Fibroblast of skin of right quadriceps (primary cell): ENCODE measurements around the gene CTXND1.
A peak's percentile ranks its signal among the peaks of the same experiment; 100 is the strongest.
"Not testable (repeated sequence)": the region's sequence is repeated elsewhere in the genome, so short reads cannot be mapped to it uniquely, and the experiment has no call there.

Source experiments
- DNase-seq: peaks from one replicate; pipeline ENCODE4 v3.0.0-alpha.2; 2013

CTXND1 gene

GRCh38 chr15:80252121-80252518, at the start of gene CTXND1:
TSS of gene CTXND1 (minus strand) at chr15:80252213. CDS start at chr15:80201949, 50,264 bp downstream.
- no peak for DNase-seq

GRCh38 chr15:80301472-80301871, 49.5 kb upstream of the CTXND1 start:
- DNase-seq: no peak

- not testable (repeated sequence) for DNase-seq
Observed at GRCh38 chr15:80295777-80296176, 43.8 kb upstream of the CTXND1 start.

GRCh38 chr15:80292079-80292478, 40.1 kb upstream of the CTXND1 start:
- no peak for DNase-seq

GRCh38 chr15:80290891-80291290, 38.9 kb upstream of the CTXND1 start:
- not testable (repeated sequence) for DNase-seq

- no peak for DNase-seq
Observed at GRCh38 chr15:80289528-80290495, 37.8 kb upstream of the CTXND1 start.

GRCh38 chr15:80288131-80288530, 36.1 kb upstream of the CTXND1 start:
- no peak for DNase-seq

GRCh38 chr15:80286055-80286454, 34.0 kb upstream of the CTXND1 start:
- DNase-seq: no peak

- no peak for DNase-seq
Observed at GRCh38 chr15:80285379-80285778, 33.4 kb upstream of the CTXND1 start.

- DNase-seq: no peak
Observed at GRCh38 chr15:80283531-80283930, 31.5 kb upstream of the CTXND1 start.

GRCh38 chr15:80277147-80277546, 25.1 kb upstream of the CTXND1 start:
- DNase-seq: no peak

- DNase-seq: peak; percentile 25
Observed at GRCh38 chr15:80275961-80276360, 23.9 kb upstream of the CTXND1 start.

- no peak for DNase-seq
Observed at GRCh38 chr15:80274996-80275395, 23.0 kb upstream of the CTXND1 start.

GRCh38 chr15:80274554-80274953, 22.5 kb upstream of the CTXND1 start:
- no peak for DNase-seq

GRCh38 chr15:80272987-80273386, 21.0 kb upstream of the CTXND1 start:
- DNase-seq: no peak

- no peak for DNase-seq
Observed at GRCh38 chr15:80270472-80270871, 18.5 kb upstream of the CTXND1 start.

- no peak for DNase-seq
Observed at GRCh38 chr15:80268101-80268500, 16.1 kb upstream of the CTXND1 start.

- no peak for DNase-seq
Observed at GRCh38 chr15:80267658-80268057, 15.6 kb upstream of the CTXND1 start.

- DNase-seq: no peak
Observed at GRCh38 chr15:80266745-80267144, 14.7 kb upstream of the CTXND1 start.

GRCh38 chr15:80266113-80266512, 14.1 kb upstream of the CTXND1 start:
- no peak for DNase-seq

GRCh38 chr15:80265021-80265420, 13.0 kb upstream of the CTXND1 start:
- DNase-seq: peak; percentile 9

GRCh38 chr15:80264031-80264430, 12.0 kb upstream of the CTXND1 start:
- DNase-seq: no peak

- DNase-seq: no peak
Observed at GRCh38 chr15:80260551-80260950, 8.5 kb upstream of the CTXND1 start.

GRCh38 chr15:80259942-80260510, 8.0 kb upstream of the CTXND1 start:
- DNase-seq: no peak
